Right atrium auricular region (tissue), 2 donors: ENCODE measurements around the gene KRTAP12-4. TPM values are rescaled to one million over a fixed set of nuclear protein-coding genes. Genes with fewer than 3 reads are reported as not detected.
"Not testable (repeated sequence)": the region's sequence is repeated elsewhere in the genome, so short reads cannot be mapped to it uniquely, and the experiment has no call there.

Source experiments
- DNase-seq: peaks from one replicate; pipeline ENCODE4 v3.0.0-alpha.2; 2019; ENCODE audit warnings: low spot score
- H3K27ac ChIP-seq, 2 donors: fragments of 200-600 bp; sonication (generic); 1 replicate in 1 of 2; 2 replicates in 1 of 2; pipeline ENCODE4 v1.5.1; 2016 to 2019
- H3K27me3 ChIP-seq, 2 donors: fragments of 200-600 bp; sonication (generic); one replicate each; pipeline versions ENCODE4 v1.5.1 to v1.6.0; 2017 to 2019
- H3K36me3 ChIP-seq: fragments of 200-600 bp; sonication (generic); one replicate; pipeline ENCODE4 v1.5.1; 2016
- H3K4me1 ChIP-seq, 2 donors: fragments of 200-600 bp; sonication (generic); one replicate each; pipeline versions ENCODE4 v1.5.1 to v1.6.0; 2017 to 2019
- H3K4me3 ChIP-seq, 2 donors: fragments of 200-600 bp; sonication (generic); 1 replicate in 1 of 2; 2 replicates in 1 of 2; pipeline ENCODE4 v1.5.1; 2017 to 2019; ENCODE audit warnings: mild to moderate bottlenecking in 1 of 2, moderate library complexity in 1 of 2
- H3K9me3 ChIP-seq, 2 donors: fragments of 200-600 bp; sonication (generic); one replicate each; pipeline ENCODE4 v1.5.1; 2019
- CTCF ChIP-seq, 2 donors: fragments of 200-600 bp; sonication (generic); IDR thresholded peaks; one replicate each; pipeline ENCODE4 v1.5.1; 2019; ENCODE audit warnings: antibody characterized with exemption in 2 of 2
- total RNA-seq, 2 donors: library from RNA; depleted of rRNA; stranded (reverse); fragments of >200 nt; gene quantifications; one replicate each; pipeline ENCODE4 v1.1.0, GENCODE V29; 2016

The KRTAP12-4 gene
- total RNA-seq, 2 donors from 2014 or later, result not detected

GRCh38 chr21:44647222-44647552 is 7.3 kb downstream of the KRTAP12-4 start:
- Histone ChIP-seq H3K4me1 (no peaks in the 10 kb centered on the region), H3K9me3 (peaks cover 0 to 17% of the 10 kb centered on the region in 2 donors), H3K4me3 (no peak overlapping the region), H3K27me3 (no peaks in the 10 kb centered on the region), H3K36me3 (no peaks in the 10 kb centered on the region), H3K27ac (no peak overlapping the region)
- DNase-seq, result peak; percentile 23
- no peak for TF ChIP-seq CTCF (IDR thresholded peaks at IDR 0.05)

DNA sequence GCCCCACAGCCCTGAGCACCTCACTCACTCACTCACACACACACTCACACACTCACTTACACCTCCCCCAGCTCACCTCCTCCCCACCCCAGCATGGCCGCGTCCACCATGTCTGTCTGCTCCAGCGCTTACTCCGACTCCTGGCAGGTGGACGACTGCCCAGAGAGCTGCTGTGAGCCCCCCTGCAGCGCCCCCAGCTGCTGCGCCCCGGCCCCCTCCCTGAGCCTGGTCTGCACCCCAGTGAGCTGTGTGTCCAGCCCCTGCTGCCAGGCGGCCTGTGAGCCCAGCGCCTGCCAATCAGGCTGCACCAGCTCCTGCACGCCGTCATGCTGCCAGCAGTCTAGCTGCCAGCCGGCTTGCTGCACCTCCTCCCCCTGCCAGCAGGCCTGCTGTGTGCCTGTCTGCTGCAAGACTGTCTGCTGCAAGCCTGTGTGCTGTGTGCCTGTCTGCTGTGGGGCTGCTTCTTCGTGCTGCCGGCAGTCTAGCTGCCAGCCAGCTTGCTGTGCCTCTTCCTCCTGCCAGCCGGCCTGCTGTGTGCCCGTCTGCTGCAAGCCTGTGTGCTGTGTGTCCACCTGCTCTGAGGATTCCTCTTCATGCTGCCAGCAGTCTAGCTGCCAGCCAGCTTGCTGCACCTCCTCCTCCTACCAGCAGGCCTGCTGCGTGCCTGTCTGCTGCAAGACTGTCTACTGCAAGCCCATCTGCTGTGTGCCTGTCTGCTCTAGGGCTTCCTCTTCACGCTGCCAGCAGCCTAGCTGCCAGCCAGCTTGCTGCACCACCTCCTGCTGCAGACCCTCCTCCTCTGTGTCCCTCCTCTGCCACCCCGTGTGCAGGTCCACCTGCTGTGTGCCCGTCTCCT is 7.9 kb downstream of the KRTAP12-4 start, which contains the start of gene KRTAP10-11:
Gene KRTAP10-11, plus strand, starts transcription at position 49 of the 856 bp plus-strand sequence. Its CDS starts 45 bp downstream, at position 94.
- not testable (repeated sequence) for H3K36me3 ChIP-seq, H3K4me3 ChIP-seq, H3K27ac ChIP-seq, H3K27me3 ChIP-seq, H3K4me1 ChIP-seq
- peak; percentile 47 for DNase-seq
- H3K9me3 ChIP-seq, result peaks cover 0 to 17% of the 10 kb centered on the region in 2 donors

DNA sequence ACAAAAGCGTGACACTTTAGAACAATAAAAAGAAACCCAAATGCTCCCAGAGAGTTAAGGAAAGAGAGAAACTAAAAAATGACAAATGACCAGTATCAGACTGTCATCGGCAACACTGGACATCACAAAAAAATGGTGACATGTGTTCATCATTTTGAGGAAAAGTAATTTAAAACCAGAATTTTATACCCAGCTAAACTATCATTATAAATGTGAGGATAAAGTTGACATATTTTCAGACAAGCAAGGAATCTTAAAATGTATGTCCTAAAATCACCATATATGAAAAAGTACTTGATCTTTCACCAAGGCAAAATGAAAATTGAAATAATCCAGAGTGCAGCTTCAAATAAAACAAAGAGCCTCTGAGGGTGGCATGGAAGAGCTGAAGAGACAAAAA is 9.6 kb downstream of the KRTAP12-4 start:
- no peak for TF ChIP-seq CTCF (IDR thresholded peaks at IDR 0.05)
- H3K4me1 ChIP-seq, result no peaks in the 10 kb centered on the region
- no peak overlapping the region for H3K27ac ChIP-seq
- peaks cover 0 to 17% of the 10 kb centered on the region in 2 donors for H3K9me3 ChIP-seq
- no peak for DNase-seq
- no peak overlapping the region for H3K4me3 ChIP-seq
- no peaks in the 10 kb centered on the region for H3K27me3 ChIP-seq
- H3K36me3 ChIP-seq, result no peaks in the 10 kb centered on the region

DNA sequence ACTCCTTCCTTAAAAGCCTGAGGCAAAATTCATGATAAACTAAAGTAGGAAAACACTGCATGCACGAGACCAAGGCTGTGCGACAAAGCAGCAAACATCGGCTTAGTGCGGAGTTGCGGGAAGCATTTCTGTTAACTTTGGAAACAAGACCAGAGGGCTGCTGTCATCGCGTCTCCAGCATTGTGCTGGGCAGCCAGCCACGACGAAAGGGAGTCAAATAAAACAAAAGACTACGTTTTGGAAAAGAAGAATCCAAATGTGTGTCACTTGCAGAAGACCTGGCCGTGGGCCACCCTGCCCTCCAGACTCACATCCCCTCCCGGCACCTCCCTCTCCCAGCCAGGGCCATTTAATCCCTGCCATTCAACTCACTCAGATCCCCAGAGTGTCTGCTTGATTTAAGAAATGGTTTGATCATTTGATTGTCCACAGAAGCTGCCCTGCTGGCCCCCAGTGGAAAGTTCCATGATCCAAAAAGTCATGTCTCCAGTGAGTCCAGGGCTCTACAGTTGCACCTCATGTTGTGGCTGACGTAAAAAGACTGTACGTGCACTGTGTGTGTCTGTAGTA is 10.6 kb downstream of the KRTAP12-4 start:
- H3K9me3 ChIP-seq, result peaks cover 0 to 17% of the 10 kb centered on the region in 2 donors
- no peak for TF ChIP-seq CTCF (IDR thresholded peaks at IDR 0.05)
- H3K27ac ChIP-seq, result no peak overlapping the region
- no peaks in the 10 kb centered on the region for H3K4me1 ChIP-seq
- H3K36me3 ChIP-seq, result no peaks in the 10 kb centered on the region
- no peak overlapping the region for H3K4me3 ChIP-seq
- peak; percentile 23 for DNase-seq
- no peaks in the 10 kb centered on the region for H3K27me3 ChIP-seq

DNA sequence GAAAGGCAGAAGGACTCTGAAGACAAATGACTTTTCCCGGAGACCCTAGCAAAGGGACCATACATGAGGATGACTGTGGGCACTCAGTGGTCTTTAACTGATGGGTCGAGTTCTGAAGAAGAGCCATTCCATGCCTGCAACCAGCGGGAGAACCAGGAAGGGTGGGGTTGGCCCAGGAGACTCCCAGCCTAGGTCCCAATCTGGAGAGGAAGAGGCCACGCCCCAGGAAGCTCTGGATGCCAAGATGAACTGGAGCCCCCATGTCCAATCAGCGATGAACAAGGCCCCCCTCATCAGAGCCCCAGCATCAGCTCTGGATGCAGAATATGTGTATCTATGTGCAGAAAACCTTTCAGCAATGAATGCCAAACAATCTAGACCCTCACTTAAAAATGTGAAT is 13.7 kb downstream of the KRTAP12-4 start:
- Histone ChIP-seq H3K4me3 (no peak overlapping the region), H3K4me1 (no peaks in the 10 kb centered on the region), H3K27ac (no peak overlapping the region), H3K27me3 (no peaks in the 10 kb centered on the region), H3K9me3 (peaks cover 0 to 17% of the 10 kb centered on the region in 2 donors), H3K36me3 (no peaks in the 10 kb centered on the region)
- DNase-seq, result no peak
- no peak for TF ChIP-seq CTCF (IDR thresholded peaks at IDR 0.05)

GRCh38 chr21:44639331-44639655 is 15.2 kb downstream of the KRTAP12-4 start:
- no peaks in the 10 kb centered on the region for H3K36me3 ChIP-seq
- DNase-seq, result peak; percentile 49
- H3K27me3 ChIP-seq, result no peaks in the 10 kb centered on the region
- no peaks in the 10 kb centered on the region for H3K4me1 ChIP-seq
- no peak overlapping the region for H3K4me3 ChIP-seq
- no peak for TF ChIP-seq CTCF (IDR thresholded peaks at IDR 0.05)
- H3K9me3 ChIP-seq, result peaks cover 0 to 3% of the 10 kb centered on the region in 2 donors
- no peak overlapping the region for H3K27ac ChIP-seq

- not testable (repeated sequence) for H3K27me3 ChIP-seq, H3K4me3 ChIP-seq, H3K27ac ChIP-seq, H3K36me3 ChIP-seq, H3K9me3 ChIP-seq, H3K4me1 ChIP-seq
- peak; percentile 42 for DNase-seq
Observed at GRCh38 chr21:44638506-44639330, 15.7 kb downstream of the KRTAP12-4 start.

GRCh38 chr21:44637851-44638348 is 16.6 kb downstream of the KRTAP12-4 start:
- H3K27me3 ChIP-seq, H3K36me3 ChIP-seq, H3K27ac ChIP-seq, DNase-seq, H3K4me1 ChIP-seq, H3K9me3 ChIP-seq, H3K4me3 ChIP-seq: not testable (repeated sequence)
